HFFc6 (cell line): ENCODE results near the gene RPRD1B. TPM values are rescaled to one million over a fixed set of nuclear protein-coding genes. Genes with fewer than 3 reads are reported as not detected.

ENCODE experiments used
- DNase-seq: peaks from one replicate; pipeline ENCODE4 v3.0.0-alpha.2; 2018
- H3K27ac Mint-ChIP-seq: 2 replicates; pipeline ENCODE4 v1.8.0; 2020; ENCODE audit warnings: mild to moderate bottlenecking, mixed read lengths
- H3K27me3 Mint-ChIP-seq: 2 replicates; pipeline ENCODE4 v1.8.0; 2021; ENCODE audit warnings: mild to moderate bottlenecking, moderate library complexity, mixed read lengths; ENCODE audit not compliant: insufficient read depth
- H3K36me3 Mint-ChIP-seq: 2 replicates; pipeline ENCODE4 v1.8.0; 2021; ENCODE audit warnings: low read depth, mixed read lengths
- H3K4me1 Mint-ChIP-seq: 2 replicates; pipeline ENCODE4 v1.8.0; 2020; ENCODE audit warnings: low read depth, mixed read lengths
- H3K4me3 Mint-ChIP-seq: 2 replicates; pipeline ENCODE4 v1.8.0; 2020; ENCODE audit warnings: mild to moderate bottlenecking, moderate library complexity, mixed read lengths
- H3K9me3 Mint-ChIP-seq: 2 replicates; pipeline ENCODE4 v1.8.0; 2020; ENCODE audit warnings: mild to moderate bottlenecking, mixed read lengths
- CTCF ChIP-seq: fragments of 200-600 bp; sonication (generic); IDR thresholded peaks from 2 replicates; pipeline ENCODE4 v1.5.0; 2021; ENCODE audit warnings: antibody characterized with exemption, mild to moderate bottlenecking
- total RNA-seq, 6 experiments: library from RNA; stranded (reverse); fragmentation: NEBNext Ultra II Directional; extraction: Animal tissue kit (Norgen Biotek cat#: 25700); gene quantifications; 2 replicates in 1 of 6; 3 replicates in 5 of 6; pipeline ENCODE4 v1.2.3, GENCODE V29; 2021

Gene RPRD1B
- total RNA-seq, 6 experiments from 2014 or later, result 15.9 to 20.2 (median 19.2) TPM

DNA sequence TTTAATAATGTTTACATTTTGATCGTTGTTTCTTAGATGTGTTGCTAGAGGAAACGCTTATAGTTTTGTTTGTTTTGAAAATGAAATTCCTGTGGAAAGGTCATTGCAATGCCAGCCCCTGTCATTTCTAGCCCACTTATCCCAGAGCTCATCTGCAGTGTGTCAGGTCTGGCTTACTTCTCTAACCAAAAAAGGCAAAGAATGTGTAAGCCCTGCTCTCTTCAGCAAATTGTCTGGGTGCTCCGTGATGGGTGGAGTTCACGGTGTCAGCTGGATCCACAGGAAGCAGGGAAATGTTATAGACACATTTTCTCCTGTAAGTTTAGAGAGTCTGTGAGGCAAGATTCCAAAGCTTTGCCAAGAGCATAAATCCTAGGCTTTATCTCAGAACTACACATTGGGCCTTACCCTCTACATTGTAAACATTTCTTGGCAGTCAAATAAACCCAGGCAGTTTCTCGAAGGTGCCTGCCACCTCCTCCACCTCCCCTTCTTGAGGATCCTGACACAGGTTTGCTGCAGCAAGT lies 50.9 kb downstream of the RPRD1B start:
- no peak for TF ChIP-seq CTCF
- H3K4me1 Mint-ChIP-seq, result peaks cover 56% of the 10 kb centered on the region
- H3K9me3 Mint-ChIP-seq, result no peaks in the 10 kb centered on the region
- peaks cover 56% of the 10 kb centered on the region for H3K36me3 Mint-ChIP-seq
- peak; percentile 91 for DNase-seq
- no peaks in the 10 kb centered on the region; the same call in 1 of the 2 replicates for H3K27me3 Mint-ChIP-seq
- H3K4me3 Mint-ChIP-seq, result peak overlapping the region; percentile 53
- H3K27ac Mint-ChIP-seq, result peak overlapping the region; percentile 94

- no peak for DNase-seq
- Mint-ChIP-seq H3K9me3 (no peaks in the 10 kb centered on the region), H3K36me3 (peaks cover 56% of the 10 kb centered on the region), H3K27ac (peak overlapping the region; percentile 94), H3K4me3 (peak overlapping the region; percentile 53), H3K27me3 (no peaks in the 10 kb centered on the region; the same call in 1 of the 2 replicates), H3K4me1 (peaks cover 51% of the 10 kb centered on the region)
- no peak for TF ChIP-seq CTCF
Measured at GRCh38 chr20:38085026-38085425, 51.5 kb downstream of the RPRD1B start.

GRCh38 chr20:38089500-38089899 lies 56.0 kb downstream of the RPRD1B start:
- DNase-seq, result no peak
- Mint-ChIP-seq H3K4me1 (peaks cover 54% of the 10 kb centered on the region), H3K4me3 (no peak overlapping the region), H3K27me3 (peaks cover 1% of the 10 kb centered on the region), H3K27ac (no peak overlapping the region), H3K36me3 (peaks cover 50% of the 10 kb centered on the region), H3K9me3 (no peaks in the 10 kb centered on the region)
- TF ChIP-seq CTCF, result no peak

- peaks cover 46% of the 10 kb centered on the region for H3K36me3 Mint-ChIP-seq
- peaks cover 1% of the 10 kb centered on the region for H3K27me3 Mint-ChIP-seq
- DNase-seq, result no peak
- TF ChIP-seq CTCF, result no peak
- no peak overlapping the region for H3K27ac Mint-ChIP-seq
- peaks cover 54% of the 10 kb centered on the region for H3K4me1 Mint-ChIP-seq
- H3K4me3 Mint-ChIP-seq, result no peak overlapping the region
- H3K9me3 Mint-ChIP-seq, result no peaks in the 10 kb centered on the region
Measured at GRCh38 chr20:38090061-38090460, 56.5 kb downstream of the RPRD1B start.

DNA sequence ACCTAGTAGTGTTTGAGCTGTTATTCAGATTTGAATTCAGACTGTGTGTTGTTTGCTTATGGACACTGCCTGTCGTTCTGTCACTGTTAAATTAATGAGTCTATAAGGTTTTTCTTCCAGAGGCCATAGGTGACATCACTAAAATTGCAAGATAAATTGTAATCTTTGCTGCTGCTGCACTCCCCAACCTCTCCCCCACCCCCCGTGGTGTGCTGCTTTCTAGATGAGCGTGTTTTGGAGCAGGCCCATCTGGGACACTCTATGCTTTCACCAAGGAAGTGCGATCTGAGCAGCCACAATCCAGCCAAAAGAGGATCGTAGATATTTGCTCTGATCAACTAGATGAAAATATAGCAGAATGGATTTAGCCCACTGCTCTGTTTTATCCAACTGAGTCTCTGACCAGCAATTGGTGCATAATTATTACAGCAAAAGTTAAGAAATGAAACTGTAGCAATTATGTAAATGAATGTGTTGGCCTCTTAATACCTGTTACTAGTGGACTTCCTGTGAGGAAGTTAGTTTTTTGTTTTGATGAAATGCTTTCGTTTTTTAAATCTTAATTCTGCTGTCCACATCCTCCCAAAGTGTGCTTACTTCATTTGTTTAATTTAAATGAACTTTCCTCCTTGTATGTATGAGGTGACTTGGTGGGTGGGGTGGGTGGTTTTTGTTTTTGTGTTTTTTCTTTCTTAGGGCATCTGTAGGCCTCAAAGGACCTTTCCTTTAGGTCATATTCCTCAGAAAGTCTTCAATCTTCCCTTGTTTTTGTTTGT lies 58.1 kb downstream of the RPRD1B start:
- H3K27ac Mint-ChIP-seq, result peak overlapping the region; percentile 2; the same call in 1 of the 2 replicates
- H3K4me3 Mint-ChIP-seq, result no peak overlapping the region

More for the DNA sequence above, 58.1 kb downstream of the RPRD1B start:
- TF ChIP-seq CTCF, result no peak
- Mint-ChIP-seq H3K27me3 (peaks cover 1% of the 10 kb centered on the region), H3K36me3 (peaks cover 40% of the 10 kb centered on the region; the same call in 1 of the 2 replicates), H3K9me3 (no peaks in the 10 kb centered on the region), H3K4me1 (peaks cover 55% of the 10 kb centered on the region)
- no peak for DNase-seq
